ENCODE data around the gene TEDC2.
"Not testable (repeated sequence)": the region's sequence is repeated elsewhere in the genome, so short reads cannot be mapped to it uniquely, and the experiment has no call there.

Gene TEDC2

DNA sequence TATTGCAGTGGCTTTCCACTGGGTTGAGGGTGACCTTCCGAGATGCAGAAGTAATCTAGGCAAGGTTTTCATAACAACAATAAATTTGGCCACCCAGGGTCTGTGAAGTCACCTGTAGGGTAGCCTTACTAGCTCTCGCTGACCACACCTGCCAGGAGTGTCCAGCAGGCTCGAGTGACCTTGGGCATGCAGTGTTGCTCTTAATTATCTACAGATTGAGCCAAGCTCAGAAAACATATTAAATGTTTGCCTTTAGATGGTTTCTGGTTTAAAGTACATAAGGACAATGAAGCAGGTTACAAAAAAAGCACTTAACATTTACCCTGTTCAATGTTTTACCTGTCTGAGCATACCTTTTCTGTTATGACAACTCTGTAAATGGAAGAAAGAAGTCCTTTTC is 16.8 kb downstream of the TEDC2 start:
- no peak for DNase-seq (ENCODE audit: extremely low read depth, low read depth)
- H3K4me3 ChIP-seq (replicated peaks; ENCODE audit: low read depth, low read length) = no peak overlapping the region
- TF ChIP-seq, protein P1, sequence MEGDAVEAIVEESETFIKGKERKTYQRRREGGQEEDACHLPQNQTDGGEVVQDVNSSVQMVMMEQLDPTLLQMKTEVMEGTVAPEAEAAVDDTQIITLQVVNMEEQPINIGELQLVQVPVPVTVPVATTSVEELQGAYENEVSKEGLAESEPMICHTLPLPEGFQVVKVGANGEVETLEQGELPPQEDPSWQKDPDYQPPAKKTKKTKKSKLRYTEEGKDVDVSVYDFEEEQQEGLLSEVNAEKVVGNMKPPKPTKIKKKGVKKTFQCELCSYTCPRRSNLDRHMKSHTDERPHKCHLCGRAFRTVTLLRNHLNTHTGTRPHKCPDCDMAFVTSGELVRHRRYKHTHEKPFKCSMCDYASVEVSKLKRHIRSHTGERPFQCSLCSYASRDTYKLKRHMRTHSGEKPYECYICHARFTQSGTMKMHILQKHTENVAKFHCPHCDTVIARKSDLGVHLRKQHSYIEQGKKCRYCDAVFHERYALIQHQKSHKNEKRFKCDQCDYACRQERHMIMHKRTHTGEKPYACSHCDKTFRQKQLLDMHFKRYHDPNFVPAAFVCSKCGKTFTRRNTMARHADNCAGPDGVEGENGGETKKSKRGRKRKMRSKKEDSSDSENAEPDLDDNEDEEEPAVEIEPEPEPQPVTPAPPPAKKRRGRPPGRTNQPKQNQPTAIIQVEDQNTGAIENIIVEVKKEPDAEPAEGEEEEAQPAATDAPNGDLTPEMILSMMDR (IDR thresholded peaks at IDR 0.05; ENCODE audit: low read depth, low read length, missing control alignments) = no peak

DNA sequence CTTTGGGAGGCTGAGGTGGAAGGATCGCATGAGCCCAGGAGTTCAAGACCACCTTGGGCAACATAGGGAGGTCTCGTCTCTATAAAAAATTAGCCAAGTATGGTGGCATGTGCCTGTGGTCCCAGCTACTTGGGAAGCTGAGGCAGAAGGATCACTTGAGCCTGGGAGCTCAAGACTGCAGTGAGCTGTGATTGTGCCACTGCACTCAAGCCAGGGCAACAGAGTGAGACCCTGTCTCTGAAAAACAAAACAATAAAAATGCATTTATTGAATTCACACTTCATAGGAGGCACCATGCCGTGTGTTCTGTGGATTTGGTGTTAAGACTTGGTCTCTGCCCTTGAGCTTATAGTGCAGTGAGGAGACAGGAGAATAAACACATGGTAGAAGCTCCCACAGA is 17.4 kb downstream of the TEDC2 start:
- TF ChIP-seq, protein P1 (IDR thresholded peaks at IDR 0.05; ENCODE audit: low read depth, low read length, missing control alignments) = no peak
- DNase-seq (ENCODE audit: extremely low read depth, low read depth) = no peak

DNA sequence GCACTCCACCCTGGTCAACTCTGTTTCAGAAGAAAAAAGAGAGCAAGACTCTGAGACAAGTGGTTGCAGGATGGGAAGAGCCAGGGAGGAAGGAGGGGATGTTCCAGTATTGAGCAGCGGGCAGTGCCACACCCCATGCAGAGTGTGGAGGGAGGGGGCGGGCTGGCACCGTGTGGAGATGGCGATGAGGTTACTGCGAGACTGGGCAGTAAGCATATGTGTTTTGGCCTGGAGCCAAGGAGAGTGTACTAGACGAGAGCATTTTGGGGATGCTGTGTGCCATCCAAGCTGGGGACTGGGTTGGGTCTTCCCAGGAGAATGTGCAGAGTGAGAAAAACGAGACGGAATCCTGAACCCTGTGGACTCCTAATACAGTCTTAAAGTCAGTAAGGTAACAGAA is 18.4 kb downstream of the TEDC2 start:
- TF ChIP-seq, protein P1 (IDR thresholded peaks at IDR 0.05; ENCODE audit: low read depth, low read length, missing control alignments) = no peak
- DNase-seq (ENCODE audit: extremely low read depth, low read depth) = no peak
- no peak overlapping the region for H3K4me3 ChIP-seq (replicated peaks; ENCODE audit: low read depth, low read length)

More for the DNA sequence above, 17.4 kb downstream of the TEDC2 start:
- H3K4me3 ChIP-seq (replicated peaks; ENCODE audit: low read depth, low read length) = no peak overlapping the region

DNA sequence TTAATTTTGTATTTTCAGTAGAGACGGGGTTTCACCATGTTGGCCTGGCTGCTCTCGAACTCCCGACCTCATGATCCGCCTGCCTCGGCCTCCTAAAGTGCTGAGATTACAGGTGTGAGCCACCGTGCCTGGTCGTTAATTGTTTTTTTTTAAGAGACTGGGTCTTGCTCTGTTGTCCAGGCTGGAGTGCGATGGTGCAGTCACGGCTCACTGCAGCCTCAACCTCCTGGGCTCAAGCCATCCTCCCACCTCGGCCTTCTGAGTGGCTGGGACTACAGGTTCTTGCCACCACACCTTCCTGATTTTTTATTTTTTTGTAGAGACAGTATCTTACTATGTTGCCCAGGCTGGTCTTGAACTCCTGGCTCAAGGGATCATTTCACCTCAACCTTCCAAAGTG is 20.1 kb downstream of the TEDC2 start:
- DNase-seq (ENCODE audit: extremely low read depth, low read depth); H3K4me3 ChIP-seq (replicated peaks; ENCODE audit: low read depth, low read length): not testable (repeated sequence)

DNA sequence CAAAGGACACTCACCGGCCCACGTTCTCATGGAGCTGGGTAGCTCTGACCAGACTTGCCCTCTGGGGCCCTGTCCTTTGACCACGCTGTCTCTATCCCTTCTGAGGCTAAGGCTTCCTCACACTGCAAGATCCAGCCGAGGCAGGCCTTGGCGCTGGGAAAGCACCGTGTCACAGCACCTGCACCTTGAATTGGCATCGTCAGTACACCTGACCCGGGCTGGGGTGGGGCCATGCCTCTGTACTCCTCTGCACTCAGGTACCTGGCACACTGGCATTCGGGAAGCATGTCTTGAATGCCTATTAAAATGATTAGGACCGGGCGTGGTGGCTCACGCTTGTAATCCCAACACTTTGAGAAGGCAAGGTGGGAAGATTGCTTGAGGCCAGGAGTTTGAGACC is 21.0 kb downstream of the TEDC2 start:
- DNase-seq (ENCODE audit: extremely low read depth, low read depth) = no peak
- TF ChIP-seq, protein P1 (IDR thresholded peaks at IDR 0.05; ENCODE audit: low read depth, low read length, missing control alignments) = no peak
- no peak overlapping the region for H3K4me3 ChIP-seq (replicated peaks; ENCODE audit: low read depth, low read length)

DNA sequence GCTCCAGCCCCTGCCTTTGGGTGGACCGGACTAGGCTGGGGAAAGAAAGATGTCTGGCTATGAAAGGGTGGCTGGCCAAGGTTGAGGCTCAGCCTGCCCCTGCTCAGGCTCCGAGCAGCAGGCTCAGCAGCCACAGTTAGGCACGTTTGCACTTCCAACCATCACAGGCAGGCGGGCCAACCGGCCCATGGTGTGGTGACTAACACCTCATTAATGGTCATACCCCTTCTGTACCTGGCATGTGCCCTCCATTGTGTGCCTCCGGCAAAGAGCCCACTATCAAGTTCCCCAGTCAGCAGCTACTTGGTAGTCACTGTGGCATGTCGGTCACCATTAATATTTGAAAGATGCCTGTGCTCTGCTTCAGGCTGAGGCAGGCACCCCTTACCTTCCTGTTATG is 21.8 kb downstream of the TEDC2 start:
- no peak for DNase-seq (ENCODE audit: extremely low read depth, low read depth)

DNA sequence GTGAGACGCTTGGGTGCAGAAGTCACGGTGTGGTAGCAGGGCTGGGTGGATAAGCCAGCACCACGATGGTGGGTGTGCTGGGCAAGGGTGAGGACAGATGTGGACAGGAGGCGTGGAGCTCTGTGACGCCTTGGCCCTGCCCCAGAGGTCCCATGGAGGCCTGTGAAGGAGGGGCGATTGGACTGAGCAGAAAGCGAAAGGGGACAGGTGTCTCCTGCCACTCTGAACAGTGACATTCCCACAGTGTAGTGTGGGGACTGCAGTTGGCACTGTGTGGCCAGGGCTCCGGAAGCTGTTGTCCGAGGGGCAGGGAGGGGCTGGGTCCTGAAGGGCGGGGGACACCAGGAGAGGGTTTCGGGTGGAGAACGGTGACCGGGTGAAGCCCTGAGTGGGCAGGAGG is 22.3 kb downstream of the TEDC2 start:
- TF ChIP-seq, protein P1 (IDR thresholded peaks at IDR 0.05; ENCODE audit: low read depth, low read length, missing control alignments) = no peak
- no peak for DNase-seq (ENCODE audit: extremely low read depth, low read depth)
- no peak overlapping the region for H3K4me3 ChIP-seq (replicated peaks; ENCODE audit: low read depth, low read length)

More for the DNA sequence above, 21.8 kb downstream of the TEDC2 start:
- H3K4me3 ChIP-seq (replicated peaks; ENCODE audit: low read depth, low read length) = no peak overlapping the region
- TF ChIP-seq, protein P1 (IDR thresholded peaks at IDR 0.05; ENCODE audit: low read depth, low read length, missing control alignments) = no peak
